HG03521 (cell line): ENCODE measurements around the gene RPN2.

Experiments
- ATAC-seq: cut with Tn5 transposase; IDR thresholded peaks from one replicate; pipeline ENCODE4 v1.9.1; 2021; ENCODE audit warnings: mild to moderate bottlenecking, moderate library complexity; ENCODE audit not compliant: unreplicated experiment

Gene RPN2

DNA sequence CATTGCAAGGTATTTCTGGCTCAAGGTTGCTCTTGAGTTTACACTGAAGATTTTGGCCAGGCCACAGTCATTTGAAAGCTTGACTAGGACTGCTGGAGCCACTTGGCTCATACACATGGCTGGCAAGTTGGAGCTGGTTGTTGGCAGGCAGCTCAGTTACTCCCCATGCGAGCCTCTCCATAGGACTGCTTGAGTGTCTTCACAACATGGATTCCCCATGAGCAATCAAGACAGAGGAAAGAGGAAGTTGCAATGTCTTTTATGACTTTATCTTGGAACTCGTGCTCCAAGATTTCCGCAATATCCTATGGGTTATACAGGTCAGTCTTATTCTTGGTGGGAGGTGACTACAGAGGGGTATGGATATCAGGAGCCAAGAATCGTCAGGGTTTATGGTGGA is 109.0 kb downstream of the RPN2 start:
- no peak for ATAC-seq

DNA sequence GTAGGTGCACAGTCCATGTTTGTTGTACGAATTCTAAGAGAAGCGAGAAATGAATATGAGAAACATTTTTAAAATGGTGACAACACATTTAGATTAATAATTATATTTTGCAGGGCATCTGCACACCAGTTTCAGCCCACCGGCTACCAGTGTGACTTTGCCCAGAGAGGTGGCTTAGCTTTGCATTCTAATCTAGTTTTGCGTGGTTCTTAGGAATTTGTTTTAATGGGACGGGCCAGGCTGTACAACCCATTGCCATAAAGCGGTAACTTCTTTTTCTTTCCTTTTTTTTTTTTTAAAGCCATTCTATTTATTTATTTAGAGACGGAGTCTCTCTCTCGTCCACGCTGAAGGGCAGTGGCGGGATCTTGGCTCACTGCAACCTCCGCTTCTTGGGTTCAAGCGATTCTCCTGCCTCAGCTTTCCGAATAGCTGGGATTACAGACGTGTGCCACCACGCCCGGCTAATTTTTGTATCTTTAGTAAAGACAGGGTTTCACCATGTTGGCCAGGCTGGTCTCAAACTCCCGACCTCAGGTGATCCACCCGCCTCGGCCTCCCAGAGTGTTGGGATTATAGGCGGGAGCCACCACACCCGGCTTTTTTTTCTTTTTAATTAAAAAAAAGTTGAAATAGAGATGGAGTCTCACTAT is 111.2 kb downstream of the RPN2 start:
- no peak for ATAC-seq
